ENCODE results near the gene B4GAT1. TPM values are rescaled to one million over a fixed set of nuclear protein-coding genes. Genes with fewer than 3 reads are reported as not detected.
A peak's percentile ranks its signal among the peaks of the same experiment; 100 is the strongest.
"Not testable (repeated sequence)": the region's sequence is repeated elsewhere in the genome, so short reads cannot be mapped to it uniquely, and the experiment has no call there.

The B4GAT1 gene
- polyA plus RNA-seq, 4 donors: 49.2 to 53.2 (median 50.5) TPM

GRCh38 chr11:66326261-66327111 lies 20.9 kb downstream of the B4GAT1 start:
- no peak for DNase-seq (ENCODE audit: low read depth in 4 of 4, low spot score in 3 of 4)

- no peak for DNase-seq (ENCODE audit: low read depth in 4 of 4, low spot score in 3 of 4)
Measured at GRCh38 chr11:66325263-66325671, 22.2 kb downstream of the B4GAT1 start.

GRCh38 chr11:66324664-66325063 lies 22.8 kb downstream of the B4GAT1 start:
- DNase-seq (ENCODE audit: low read depth in 4 of 4, low spot score in 3 of 4): no peak

GRCh38 chr11:66323684-66324083 lies 23.7 kb downstream of the B4GAT1 start:
- no peak for DNase-seq (ENCODE audit: low read depth in 4 of 4, low spot score in 3 of 4)

- no peak for DNase-seq (ENCODE audit: low read depth in 4 of 4, low spot score in 3 of 4)
Measured at GRCh38 chr11:66322732-66323427, 24.5 kb downstream of the B4GAT1 start.

- DNase-seq (ENCODE audit: low read depth in 4 of 4, low spot score in 3 of 4): no peak
Measured at GRCh38 chr11:66321606-66322005, 25.8 kb downstream of the B4GAT1 start.

GRCh38 chr11:66320748-66321147 lies 26.7 kb downstream of the B4GAT1 start:
- not testable (repeated sequence) for DNase-seq (ENCODE audit: low read depth in 4 of 4, low spot score in 3 of 4)

- DNase-seq (ENCODE audit: low read depth in 4 of 4, low spot score in 3 of 4): not testable (repeated sequence)
Measured at GRCh38 chr11:66320289-66320688, 27.1 kb downstream of the B4GAT1 start.

- DNase-seq (ENCODE audit: low read depth in 4 of 4, low spot score in 3 of 4): no peak
Measured at GRCh38 chr11:66318600-66318970, 28.8 kb downstream of the B4GAT1 start.

GRCh38 chr11:66317723-66318599 lies 29.5 kb downstream of the B4GAT1 start:
- no peak for DNase-seq (ENCODE audit: low read depth in 4 of 4, low spot score in 3 of 4)

- peak in 1 of 4 donors; percentile 60 for DNase-seq (ENCODE audit: low read depth in 4 of 4, low spot score in 3 of 4)
Measured at GRCh38 chr11:66317322-66317722, 30.1 kb downstream of the B4GAT1 start.

GRCh38 chr11:66316849-66317251 lies 30.6 kb downstream of the B4GAT1 start, which contains the start of gene CD248:
Gene CD248, minus strand, starts transcription at chr11:66317044. Its CDS starts 17 bp downstream, at chr11:66317027.
- DNase-seq (ENCODE audit: low read depth in 4 of 4, low spot score in 3 of 4): peak in 2 of 4 donors; percentile 51 to 66

- no peak for DNase-seq (ENCODE audit: low read depth in 4 of 4, low spot score in 3 of 4)
Measured at GRCh38 chr11:66315921-66316811, 31.3 kb downstream of the B4GAT1 start.

GRCh38 chr11:66315498-66315885 lies 31.9 kb downstream of the B4GAT1 start:
- DNase-seq (ENCODE audit: low read depth in 4 of 4, low spot score in 3 of 4): no peak

- DNase-seq (ENCODE audit: low read depth in 4 of 4, low spot score in 3 of 4): no peak
Measured at GRCh38 chr11:66314561-66315497, 32.6 kb downstream of the B4GAT1 start.

GRCh38 chr11:66314186-66314501 lies 33.3 kb downstream of the B4GAT1 start:
- no peak for DNase-seq (ENCODE audit: low read depth in 4 of 4, low spot score in 3 of 4)

- DNase-seq (ENCODE audit: low read depth in 4 of 4, low spot score in 3 of 4): peak in 3 of 4 donors; percentile 60 to 73 (median 67)
Measured at GRCh38 chr11:66313321-66314185, 33.9 kb downstream of the B4GAT1 start.
